Lung (tissue), 12 donors: Measurements from ENCODE around the gene MEG3. TPM values are rescaled to one million over a fixed set of nuclear protein-coding genes. Genes with fewer than 3 reads are reported as not detected.

Experiments
- ATAC-seq: fragments of 200-7000 bp; cut with Tn5 transposase; one replicate; pipeline ENCODE4 v1.9.1; 2020; ENCODE audit warnings: moderate number of reproducible peaks; ENCODE audit not compliant: insufficient read depth, low FRiP score
- DNase-seq, 3 donors: peaks; one replicate each; pipeline ENCODE4 v3.0.0-alpha.2; 2013 to 2017
- H3K27ac ChIP-seq, 2 donors: one replicate each; pipeline ENCODE4 v1.5.1; 2013; ENCODE audit warnings: mild to moderate bottlenecking in 2 of 2, moderate library complexity in 2 of 2, control low read depth in 1 of 2, inconsistent platforms in 1 of 2, low read depth in 1 of 2, low read length in 1 of 2
- H3K27me3 ChIP-seq, 3 donors: one replicate each; pipeline ENCODE4 v1.5.1; 2013; ENCODE audit warnings: low read length in 2 of 3; ENCODE audit not compliant: control insufficient read depth in 3 of 3, insufficient read depth in 3 of 3
- H3K36me3 ChIP-seq, 4 donors: one replicate each; pipeline ENCODE4 v1.5.1; 2013; ENCODE audit warnings: low read length in 4 of 4, mild to moderate bottlenecking in 1 of 4, moderate library complexity in 1 of 4; ENCODE audit not compliant: control insufficient read depth in 4 of 4, insufficient read depth in 4 of 4
- H3K4me1 ChIP-seq, 5 donors: one replicate each; pipeline ENCODE4 v1.5.1; 2013; ENCODE audit warnings: low read length in 5 of 5, mild to moderate bottlenecking in 2 of 5, moderate library complexity in 1 of 5; ENCODE audit not compliant: control insufficient read depth in 5 of 5, insufficient read depth in 5 of 5
- H3K4me3 ChIP-seq: one replicate; pipeline ENCODE4 v1.5.1; 2013; ENCODE audit warnings: mild to moderate bottlenecking, control low read depth, moderate library complexity
- H3K9ac ChIP-seq, 2 donors: one replicate each; pipeline ENCODE4 v1.5.1; 2013; ENCODE audit warnings: low read length in 2 of 2, control low read depth in 1 of 2; ENCODE audit not compliant: insufficient read depth in 1 of 2
- H3K9me3 ChIP-seq, 4 donors: one replicate each; pipeline ENCODE4 v1.5.1; 2013; ENCODE audit warnings: low read length in 3 of 4, mild to moderate bottlenecking in 1 of 4, moderate library complexity in 1 of 4; ENCODE audit not compliant: control insufficient read depth in 4 of 4, insufficient read depth in 3 of 4
- WGBS, 2 donors: extraction: QIAGEN DNeasy Blood & Tissue Kit; methylation state at CpG; one replicate each; pipeline ENCODE4 v1.1.7; 2013; 5-methylcytosine and 5-hydroxymethylcytosine counted together
- polyA plus RNA-seq, 2 donors: library from polyadenylated mRNA; stranded (reverse); fragments of 200-250 nt; gene quantifications; one replicate each; pipeline ENCODE4 v1.2.1, GENCODE V29; 2013
- total RNA-seq, 2 donors: library from RNA; depleted of rRNA in 1 of 2; stranded (reverse); fragments of >200 nt in 1 of 2; gene quantifications; one replicate each; pipeline ENCODE4 v1.2.1, GENCODE V29; 2014 to 2021
- TF ChIP-seq, protein P1 (sequence below): IDR thresholded peaks from 2 replicates; pipeline ENCODE4 v1.5.1; 2012; ENCODE audit warnings: mild to moderate bottlenecking; ENCODE audit errors: control extremely low read depth, extremely low read depth
- donor health status: control.
- donor health status: control.
- donor health status: Bipolar disorder and iron deficiency.
- donor health status: healthy.
- donor health status: DM: yes; HTN: yes; CAD: no.

Gene MEG3
- total and polyA plus RNA-seq, 4 donors, result 5.9 to 267 (median 14.8) TPM

GRCh38 chr14:100802179-100802578 is 23.7 kb upstream of the MEG3 start:
- WGBS, 2 donors, result 92% methylated on average over 7 of the region's 7 CpGs
- Histone ChIP-seq H3K9me3 (no peaks in the 10 kb centered on the region), H3K27me3 (no peaks in the 10 kb centered on the region), H3K4me1 (no peaks in the 10 kb centered on the region), H3K36me3 (no peaks in the 10 kb centered on the region), H3K27ac (no peak overlapping the region), H3K4me3 (no peak overlapping the region), H3K9ac (no peak overlapping the region)
- DNase-seq, result peak in 1 of 3 donors; percentile 0
- TF ChIP-seq, protein P1, sequence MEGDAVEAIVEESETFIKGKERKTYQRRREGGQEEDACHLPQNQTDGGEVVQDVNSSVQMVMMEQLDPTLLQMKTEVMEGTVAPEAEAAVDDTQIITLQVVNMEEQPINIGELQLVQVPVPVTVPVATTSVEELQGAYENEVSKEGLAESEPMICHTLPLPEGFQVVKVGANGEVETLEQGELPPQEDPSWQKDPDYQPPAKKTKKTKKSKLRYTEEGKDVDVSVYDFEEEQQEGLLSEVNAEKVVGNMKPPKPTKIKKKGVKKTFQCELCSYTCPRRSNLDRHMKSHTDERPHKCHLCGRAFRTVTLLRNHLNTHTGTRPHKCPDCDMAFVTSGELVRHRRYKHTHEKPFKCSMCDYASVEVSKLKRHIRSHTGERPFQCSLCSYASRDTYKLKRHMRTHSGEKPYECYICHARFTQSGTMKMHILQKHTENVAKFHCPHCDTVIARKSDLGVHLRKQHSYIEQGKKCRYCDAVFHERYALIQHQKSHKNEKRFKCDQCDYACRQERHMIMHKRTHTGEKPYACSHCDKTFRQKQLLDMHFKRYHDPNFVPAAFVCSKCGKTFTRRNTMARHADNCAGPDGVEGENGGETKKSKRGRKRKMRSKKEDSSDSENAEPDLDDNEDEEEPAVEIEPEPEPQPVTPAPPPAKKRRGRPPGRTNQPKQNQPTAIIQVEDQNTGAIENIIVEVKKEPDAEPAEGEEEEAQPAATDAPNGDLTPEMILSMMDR, result no peak
- ATAC-seq, result no peak

GRCh38 chr14:100802766-100803165 is 23.2 kb upstream of the MEG3 start:
- Histone ChIP-seq H3K4me3 (no peak overlapping the region), H3K4me1 (no peaks in the 10 kb centered on the region), H3K9me3 (peaks cover 0 to 4% (median 0%) of the 10 kb centered on the region in 4 donors), H3K9ac (no peak overlapping the region), H3K36me3 (no peaks in the 10 kb centered on the region), H3K27me3 (no peaks in the 10 kb centered on the region), H3K27ac (no peak overlapping the region)
- TF ChIP-seq, protein P1, result no peak
- DNase-seq, result peak in 1 of 3 donors; percentile 4
- 82 to 94% methylated on average over 5 of the region's 5 CpGs for WGBS, 2 donors
- ATAC-seq, result no peak

GRCh38 chr14:100803226-100803625 is 22.7 kb upstream of the MEG3 start:
- 91 to 94% methylated on average over 8 of the region's 8 CpGs for WGBS, 2 donors
- peaks cover 0 to 5% (median 2%) of the 10 kb centered on the region in 4 donors for H3K9me3 ChIP-seq
- no peaks in the 10 kb centered on the region for H3K36me3 ChIP-seq
- DNase-seq (peak in 1 of 3 donors; percentile 0), ATAC-seq (no peak)
- H3K4me3 ChIP-seq, result no peak overlapping the region
- no peak overlapping the region for H3K27ac ChIP-seq
- H3K9ac ChIP-seq, result no peak overlapping the region
- TF ChIP-seq, protein P1, result no peak
- peaks cover 0 to 3% (median 0%) of the 10 kb centered on the region in 3 donors for H3K27me3 ChIP-seq
- no peaks in the 10 kb centered on the region for H3K4me1 ChIP-seq

GRCh38 chr14:100803676-100804075 is 22.2 kb upstream of the MEG3 start:
- peaks cover 0 to 9% (median 2%) of the 10 kb centered on the region in 4 donors for H3K9me3 ChIP-seq
- H3K36me3 ChIP-seq, result no peaks in the 10 kb centered on the region
- peaks cover 0 to 5% (median 0%) of the 10 kb centered on the region in 3 donors for H3K27me3 ChIP-seq
- no peak overlapping the region for H3K27ac ChIP-seq
- no peak overlapping the region for H3K9ac ChIP-seq
- H3K4me3 ChIP-seq, result no peak overlapping the region
- DNase-seq (peak in 1 of 3 donors; percentile 3), ATAC-seq (no peak)
- no peaks in the 10 kb centered on the region for H3K4me1 ChIP-seq
- TF ChIP-seq, protein P1, result no peak
- 90 to 98% methylated on average over 14 of the region's 14 CpGs for WGBS, 2 donors
